HepG2 (cell line): Measurements from ENCODE around the gene SLC25A10. TPM values are rescaled to one million over a fixed set of nuclear protein-coding genes. Genes with fewer than 3 reads are reported as not detected.

Source experiments
- EEA1 ChIP-seq: sonication (generic); formaldehyde crosslinking; IDR thresholded peaks from 2 replicates; pipeline ENCODE4 v1.5.1; 2020; ENCODE audit warnings: mild to moderate bottlenecking, missing genetic modification reagents, borderline replicate concordance
- ELF1 ChIP-seq: sonication (generic); formaldehyde crosslinking; IDR thresholded peaks from 2 replicates; pipeline ENCODE4 v1.4.0; 2020; ENCODE audit warnings: missing genetic modification reagents
- GATAD1 ChIP-seq: IDR thresholded peaks from 2 replicates; pipeline ENCODE4 v1.6.1; 2016; ENCODE audit warnings: missing genetic modification reagents, missing compliant biosample characterization
- HNF4A ChIP-seq: sonication (generic); formaldehyde crosslinking; IDR thresholded peaks from 2 replicates; pipeline ENCODE4 v1.4.0; 2020; ENCODE audit warnings: missing genetic modification reagents
- MEIS1 ChIP-seq: sonication (generic); formaldehyde crosslinking; IDR thresholded peaks from 2 replicates; pipeline ENCODE4 v1.9.0; 2021; ENCODE audit warnings: mild to moderate bottlenecking, missing genetic modification reagents, moderate library complexity, borderline replicate concordance
- PPARG ChIP-seq: conservative IDR thresholded peaks from 2 replicates; pipeline ENCODE4 v1.6.1; 2016; ENCODE audit warnings: missing biosample characterization, missing genetic modification reagents
- SAFB2 ChIP-seq: sonication (generic); formaldehyde crosslinking; IDR thresholded peaks from 2 replicates; pipeline ENCODE4 v1.5.1; 2020; ENCODE audit warnings: missing genetic modification reagents, low read depth, mild to moderate bottlenecking, borderline replicate concordance
- SMYD3 ChIP-seq: sonication (generic); formaldehyde crosslinking; IDR thresholded peaks from 2 replicates; pipeline ENCODE4 v1.8.1; 2023; ENCODE audit warnings: mild to moderate bottlenecking, missing genetic modification reagents
- TEAD3 ChIP-seq: optimal IDR thresholded peaks from 2 replicates; pipeline ENCODE3; 2016; ENCODE audit warnings: borderline replicate concordance
- THAP11 ChIP-seq: IDR thresholded peaks from 2 replicates; pipeline ENCODE4 v1.6.1; 2016; ENCODE audit warnings: missing biosample characterization, missing genetic modification reagents
- ZBTB21 ChIP-seq: sonication (generic); formaldehyde crosslinking; IDR thresholded peaks from 2 replicates; pipeline ENCODE4 v1.4.0; 2020; ENCODE audit warnings: missing genetic modification reagents
- ZBTB46 ChIP-seq: sonication (generic); formaldehyde crosslinking; IDR thresholded peaks from 2 replicates; pipeline ENCODE4 v1.4.0; 2020; ENCODE audit warnings: mild to moderate bottlenecking, missing genetic modification reagents, borderline replicate concordance
- ZMAT3 ChIP-seq: sonication (generic); formaldehyde crosslinking; conservative IDR thresholded peaks from 2 replicates; pipeline ENCODE4 v1.7.0; 2021; ENCODE audit warnings: missing genetic modification reagents
- ZNF343 ChIP-seq: sonication (generic); formaldehyde crosslinking; IDR thresholded peaks from 2 replicates; pipeline ENCODE4 v1.4.0; 2020; ENCODE audit warnings: mild to moderate bottlenecking, missing genetic modification reagents
- ZNF407 ChIP-seq: sonication (generic); formaldehyde crosslinking; IDR thresholded peaks from one replicate; pipeline ENCODE4 v1.5.1; 2020; ENCODE audit warnings: mild to moderate bottlenecking, missing genetic modification reagents; ENCODE audit errors: not compliant biosample characterization
- ZNF501 ChIP-seq: sonication (generic); formaldehyde crosslinking; IDR thresholded peaks from 2 replicates; pipeline ENCODE4 v1.5.1; 2020; ENCODE audit warnings: mild to moderate bottlenecking, moderate library complexity, missing genetic modification reagents
- ZNF598 ChIP-seq: sonication (generic); formaldehyde crosslinking; IDR thresholded peaks from 2 replicates; pipeline ENCODE4 v1.5.1; 2020; ENCODE audit warnings: mild to moderate bottlenecking, missing genetic modification reagents, borderline replicate concordance
- ZNF652 ChIP-seq: IDR thresholded peaks from 2 replicates; pipeline ENCODE4 v1.6.1; 2016; ENCODE audit warnings: low read depth, borderline replicate concordance
- ZNF672 ChIP-seq: sonication (generic); formaldehyde crosslinking; IDR thresholded peaks from 2 replicates; pipeline ENCODE4 v1.8.1; 2022; ENCODE audit warnings: missing genetic modification reagents
- ZSCAN25 ChIP-seq: sonication (generic); formaldehyde crosslinking; IDR thresholded peaks from 2 replicates; pipeline ENCODE4 v1.8.0; 2022; ENCODE audit warnings: mild to moderate bottlenecking, missing genetic modification reagents
- polyA plus RNA-seq, 8 experiments: library from polyadenylated mRNA; depleted of rRNA in 3 of 8; stranded (reverse) in 7 of 8; unstranded in 1 of 8; fragments of >200 nt; fragmentation: Illumina TruSeq in 4 of 8; extraction: Trizol in 4 of 8; gene quantifications; 2 replicates each; pipeline versions ENCODE4 v1.2.1 to v1.2.3, GENCODE V29; 2011 to 2016; ENCODE audit warnings: low read depth in 4 of 8, missing spikeins in 1 of 8, mixed read lengths in 1 of 8; ENCODE audit not compliant: insufficient read depth in 1 of 8
- total RNA-seq, 5 experiments: library from RNA; depleted of rRNA; stranded (reverse); fragments of >200 nt; fragmentation: Illumina TruSeq; extraction: Trizol; gene quantifications; 2 replicates each; pipeline ENCODE4 v1.2.3, GENCODE V29; 2016; ENCODE audit warnings: low read depth in 1 of 5

Gene SLC25A10
- total and polyA plus RNA-seq, 2 of the 13 experiments (the other 11 are each of a cell fraction or from before 2014, with no cell fraction given): 46.5 to 140 TPM

GRCh38 chr17:81713556-81714411 lies 1.7 kb downstream of the SLC25A10 start (continued):
- TF ChIP-seq PPARG (CRISPR knock-in tag): peak; percentile 81
- peak; percentile 90 for TF ChIP-seq ZNF501 (CRISPR knock-in tag)
- no peak for TF ChIP-seq ZSCAN25 (CRISPR knock-in tag)
- peak; percentile 91; the same call in 1 of the 2 replicates for TF ChIP-seq ZNF343
- peak; percentile 100 for TF ChIP-seq ZBTB46 (CRISPR knock-in tag)
- TF ChIP-seq ZBTB21 (CRISPR knock-in tag): no peak
- peak; percentile 82 for TF ChIP-seq THAP11 (CRISPR knock-in tag)
- TF ChIP-seq ELF1: no peak; the same call in 1 of the 2 replicates
- TF ChIP-seq GATAD1 (CRISPR knock-in tag): peak; percentile 63
- TF ChIP-seq ZMAT3: 0 out of 2 replicates have a peak, but pooled peaks have one; percentile 50
- TF ChIP-seq ZNF652 (CRISPR knock-in tag): no peak
- peak; percentile 68; the same call in 1 of the 2 replicates for TF ChIP-seq MEIS1 (CRISPR knock-in tag)
- TF ChIP-seq SAFB2: peak; percentile 69; the same call in 1 of the 2 replicates
- TF ChIP-seq ZNF598 (CRISPR knock-in tag): no peak; the same call in 1 of the 2 replicates
- peak; percentile 50; the same call in 1 of the 2 replicates for TF ChIP-seq EEA1 (CRISPR knock-in tag)
- TF ChIP-seq HNF4A: peak; percentile 73
- no peak for TF ChIP-seq TEAD3 (CRISPR knock-in tag)
- TF ChIP-seq SMYD3 (CRISPR knock-in tag): peak; percentile 80; the same call in 1 of the 2 replicates
- TF ChIP-seq ZNF672 (CRISPR knock-in tag): 0 out of 2 replicates have a peak, but pooled peaks have one; percentile 83
- no peak for TF ChIP-seq ZNF407 (CRISPR knock-in tag)
